ENCODE measurements around the gene CHPT1. TPM values are rescaled to one million over a fixed set of nuclear protein-coding genes. Genes with fewer than 3 reads are reported as not detected.

CHPT1 gene
- total and polyA plus RNA-seq, 2 of the 13 experiments (the other 11 are each of a cell fraction or from before 2014, with no cell fraction given), result 117 to 178 TPM

- TF ChIP-seq HDAC6 (IDR thresholded peaks at IDR 0.05; ENCODE audit: low read depth, low read length) (no peak), MYNN (CRISPR knock-in tag; IDR thresholded peaks at IDR 0.05; ENCODE audit: low read depth) (no peak), ZNF317 (CRISPR knock-in tag; IDR thresholded peaks at IDR 0.05) (0 out of 2 replicates have a peak, but pooled peaks have one; percentile 35), MAFF (IDR thresholded peaks at IDR 0.05; ENCODE audit: low read depth, low read length) (no peak), ZNF792 (CRISPR knock-in tag; IDR thresholded peaks at IDR 0.05) (0 out of 2 replicates have a peak, but pooled peaks have one; percentile 31), ZNF431 (CRISPR knock-in tag; IDR thresholded peaks at IDR 0.05; ENCODE audit: borderline replicate concordance, low read depth) (no peak), ZNF629 (CRISPR knock-in tag; conservative IDR thresholded peaks at IDR 0.05) (0 out of 2 replicates have a peak, but pooled peaks have one; percentile 35), PTBP1 (IDR thresholded peaks at IDR 0.05; ENCODE audit: low read depth, low read length, poor library complexity, severe bottlenecking) (no peak), ZNF724P (CRISPR knock-in tag; IDR thresholded peaks at IDR 0.05; ENCODE audit: borderline replicate concordance) (no peak), RNF2 (conservative IDR thresholded peaks at IDR 0.05; ENCODE audit: low read depth) (no peak), NAIF1 (CRISPR knock-in tag; IDR thresholded peaks at IDR 0.05; ENCODE audit: borderline replicate concordance) (no peak), MNT (IDR thresholded peaks at IDR 0.05) (no peak), FOXJ3 (CRISPR knock-in tag; IDR thresholded peaks at IDR 0.05; ENCODE audit: borderline replicate concordance) (peak; percentile 75; the same call in 1 of the 2 replicates), POLR2G (IDR thresholded peaks at IDR 0.05; ENCODE audit: low read depth, low read length) (peak; percentile 52; the same call in 1 of the 2 replicates), MED1 (CRISPR knock-in tag; IDR thresholded peaks at IDR 0.05) (peak; percentile 89), TBX3 (IDR thresholded peaks at IDR 0.05; ENCODE audit: borderline replicate concordance) (no peak)
- TF ChIP-seq, protein P1, sequence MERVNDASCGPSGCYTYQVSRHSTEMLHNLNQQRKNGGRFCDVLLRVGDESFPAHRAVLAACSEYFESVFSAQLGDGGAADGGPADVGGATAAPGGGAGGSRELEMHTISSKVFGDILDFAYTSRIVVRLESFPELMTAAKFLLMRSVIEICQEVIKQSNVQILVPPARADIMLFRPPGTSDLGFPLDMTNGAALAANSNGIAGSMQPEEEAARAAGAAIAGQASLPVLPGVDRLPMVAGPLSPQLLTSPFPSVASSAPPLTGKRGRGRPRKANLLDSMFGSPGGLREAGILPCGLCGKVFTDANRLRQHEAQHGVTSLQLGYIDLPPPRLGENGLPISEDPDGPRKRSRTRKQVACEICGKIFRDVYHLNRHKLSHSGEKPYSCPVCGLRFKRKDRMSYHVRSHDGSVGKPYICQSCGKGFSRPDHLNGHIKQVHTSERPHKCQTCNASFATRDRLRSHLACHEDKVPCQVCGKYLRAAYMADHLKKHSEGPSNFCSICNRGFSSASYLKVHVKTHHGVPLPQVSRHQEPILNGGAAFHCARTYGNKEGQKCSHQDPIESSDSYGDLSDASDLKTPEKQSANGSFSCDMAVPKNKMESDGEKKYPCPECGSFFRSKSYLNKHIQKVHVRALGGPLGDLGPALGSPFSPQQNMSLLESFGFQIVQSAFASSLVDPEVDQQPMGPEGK (CRISPR knock-in tag; IDR thresholded peaks at IDR 0.05), result peak; percentile 53; the same call in 1 of the 2 replicates
- TF ChIP-seq, protein P2, sequence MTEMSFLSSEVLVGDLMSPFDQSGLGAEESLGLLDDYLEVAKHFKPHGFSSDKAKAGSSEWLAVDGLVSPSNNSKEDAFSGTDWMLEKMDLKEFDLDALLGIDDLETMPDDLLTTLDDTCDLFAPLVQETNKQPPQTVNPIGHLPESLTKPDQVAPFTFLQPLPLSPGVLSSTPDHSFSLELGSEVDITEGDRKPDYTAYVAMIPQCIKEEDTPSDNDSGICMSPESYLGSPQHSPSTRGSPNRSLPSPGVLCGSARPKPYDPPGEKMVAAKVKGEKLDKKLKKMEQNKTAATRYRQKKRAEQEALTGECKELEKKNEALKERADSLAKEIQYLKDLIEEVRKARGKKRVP (CRISPR knock-in tag; IDR thresholded peaks at IDR 0.05), result no peak
- TF ChIP-seq, protein P3, sequence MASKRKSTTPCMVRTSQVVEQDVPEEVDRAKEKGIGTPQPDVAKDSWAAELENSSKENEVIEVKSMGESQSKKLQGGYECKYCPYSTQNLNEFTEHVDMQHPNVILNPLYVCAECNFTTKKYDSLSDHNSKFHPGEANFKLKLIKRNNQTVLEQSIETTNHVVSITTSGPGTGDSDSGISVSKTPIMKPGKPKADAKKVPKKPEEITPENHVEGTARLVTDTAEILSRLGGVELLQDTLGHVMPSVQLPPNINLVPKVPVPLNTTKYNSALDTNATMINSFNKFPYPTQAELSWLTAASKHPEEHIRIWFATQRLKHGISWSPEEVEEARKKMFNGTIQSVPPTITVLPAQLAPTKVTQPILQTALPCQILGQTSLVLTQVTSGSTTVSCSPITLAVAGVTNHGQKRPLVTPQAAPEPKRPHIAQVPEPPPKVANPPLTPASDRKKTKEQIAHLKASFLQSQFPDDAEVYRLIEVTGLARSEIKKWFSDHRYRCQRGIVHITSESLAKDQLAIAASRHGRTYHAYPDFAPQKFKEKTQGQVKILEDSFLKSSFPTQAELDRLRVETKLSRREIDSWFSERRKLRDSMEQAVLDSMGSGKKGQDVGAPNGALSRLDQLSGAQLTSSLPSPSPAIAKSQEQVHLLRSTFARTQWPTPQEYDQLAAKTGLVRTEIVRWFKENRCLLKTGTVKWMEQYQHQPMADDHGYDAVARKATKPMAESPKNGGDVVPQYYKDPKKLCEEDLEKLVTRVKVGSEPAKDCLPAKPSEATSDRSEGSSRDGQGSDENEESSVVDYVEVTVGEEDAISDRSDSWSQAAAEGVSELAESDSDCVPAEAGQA (IDR thresholded peaks at IDR 0.05; ENCODE audit: low read depth), result no peak
- TF ChIP-seq, protein P3 (CRISPR knock-in tag; IDR thresholded peaks at IDR 0.05; ENCODE audit: borderline replicate concordance), result no peak
Measured at GRCh38 chr12:101713059-101713682, 15.7 kb downstream of the CHPT1 start (continued).
